Left lung (tissue), 10 donors: Measurements from ENCODE around the gene COL25A1. TPM values are rescaled to one million over a fixed set of nuclear protein-coding genes. Genes with fewer than 3 reads are reported as not detected.

Experiments used
- ATAC-seq: fragments of 200-7000 bp; cut with Tn5 transposase; one replicate; pipeline ENCODE4 v1.9.1; 2020; ENCODE audit warnings: moderate library complexity
- DNase-seq, 4 donors: peaks; one replicate each; pipeline ENCODE4 v3.0.0-alpha.2; 2013 to 2020
- H3K27ac ChIP-seq, 2 donors: fragments of 200-600 bp; sonication (generic) in 1 of 2; one replicate each; pipeline versions ENCODE4 v1.5.0 to v1.8.0; 2020 to 2021
- H3K27me3 ChIP-seq, 2 donors: fragments of 200-600 bp; sonication (generic) in 1 of 2; one replicate each; pipeline versions ENCODE4 v1.5.0 to v1.8.0; 2020 to 2021
- H3K36me3 ChIP-seq, 2 donors: fragments of 200-600 bp; sonication (generic) in 1 of 2; one replicate each; pipeline versions ENCODE4 v1.5.0 to v1.8.0; 2020 to 2021
- H3K4me1 ChIP-seq, 2 donors: fragments of 200-600 bp; one replicate each; pipeline ENCODE4 v1.8.0; 2021
- H3K4me3 ChIP-seq, 2 donors: fragments of 200-600 bp; sonication (generic) in 1 of 2; one replicate each; pipeline versions ENCODE4 v1.5.0 to v1.8.0; 2020 to 2021; ENCODE audit warnings: mild to moderate bottlenecking in 1 of 2
- H3K9me3 ChIP-seq, 2 donors: fragments of 200-600 bp; sonication (generic) in 1 of 2; one replicate each; pipeline versions ENCODE4 v1.5.0 to v1.8.0; 2020 to 2021
- CTCF ChIP-seq, 2 donors: fragments of 200-600 bp; sonication (generic) in 1 of 2; IDR thresholded peaks; one replicate each; pipeline versions ENCODE4 v1.5.0 to v1.8.0; 2021; ENCODE audit warnings: antibody characterized with exemption in 2 of 2
- intact Hi-C, 2 donors: fragments of 100-400 bp; cut with DNase I; formaldehyde crosslinking; loops; one replicate each; pipeline versions ENCODE4 v1.11.2 to v1.14.2; 2022
- polyA plus RNA-seq, 6 donors: library from polyadenylated mRNA; unstranded; fragments of 120-200 nt; gene quantifications; one replicate each; pipeline ENCODE4 v1.2.1, GENCODE V29; 2013; ENCODE audit not compliant: insufficient read length in 6 of 6
- total RNA-seq, 2 donors: library from RNA; stranded (reverse); fragmentation: NEBNext Ultra II Directional; extraction: Animal tissue kit (Norgen Biotek cat#: 25700); gene quantifications; one replicate each; pipeline ENCODE4 v1.2.1, GENCODE V29; 2021
- donor health status: DM: no; HTN: yes; CAD: no.
- donor health status: DM: no; HTN: no; CAD: no.

COL25A1 gene
- total and polyA plus RNA-seq, 8 donors, result 0.13 to 1.8 (median 1.4) TPM

DNA sequence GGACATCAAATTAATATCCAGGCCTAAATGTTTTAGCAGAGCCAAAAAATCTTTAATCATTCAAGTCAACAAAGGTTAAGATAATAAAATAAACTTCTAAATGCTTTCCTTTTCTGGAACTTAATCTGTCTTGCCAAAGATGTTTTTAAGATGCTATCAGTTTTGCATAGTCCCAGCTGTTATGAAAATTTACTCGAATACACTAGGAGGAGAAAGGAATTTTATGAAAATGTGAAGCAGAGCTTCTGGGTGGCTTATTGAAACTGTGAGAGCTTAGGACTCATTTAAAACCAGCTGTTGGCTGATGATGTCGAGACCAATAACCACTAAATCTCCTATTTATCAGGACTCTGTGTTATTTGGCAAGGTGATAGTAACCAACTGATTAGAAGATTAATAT, 337.4 kb downstream of the COL25A1 start:
- Histone ChIP-seq H3K4me1 (no peaks in the 10 kb centered on the region), H3K9me3 (no peaks in the 10 kb centered on the region), H3K36me3 (no peaks in the 10 kb centered on the region), H3K27ac (no peak overlapping the region), H3K4me3 (no peak overlapping the region), H3K27me3 (no peaks in the 10 kb centered on the region)
- TF ChIP-seq CTCF (IDR thresholded peaks at IDR 0.05), result no peak
- intact Hi-C loops, result no loop called here
- ATAC-seq (no peak), DNase-seq (peak in 2 of 4 donors; percentile 56 to 67)

DNA sequence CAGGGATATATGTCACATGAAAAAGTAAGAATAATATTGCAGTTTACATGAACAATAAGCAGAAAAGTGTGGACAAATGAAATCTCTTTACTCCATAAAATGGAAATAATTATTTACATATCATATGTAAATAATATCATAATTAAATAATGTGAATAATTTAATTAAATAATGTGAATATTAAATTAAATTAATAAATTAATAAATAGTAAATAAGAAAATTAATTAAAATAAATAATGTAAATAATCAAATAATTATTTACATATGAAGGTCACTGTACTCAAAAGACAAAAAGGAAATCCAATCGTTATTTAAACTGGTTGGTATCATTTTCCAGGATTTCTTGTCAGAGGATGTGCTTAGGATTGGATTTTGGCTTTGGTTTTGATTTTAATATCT, 338.5 kb downstream of the COL25A1 start:
- no peak for TF ChIP-seq CTCF (IDR thresholded peaks at IDR 0.05)
- no peak overlapping the region for H3K4me3 ChIP-seq
- intact Hi-C loops, result no loop called here
- no peaks in the 10 kb centered on the region for H3K27me3 ChIP-seq
- no peaks in the 10 kb centered on the region for H3K4me1 ChIP-seq
- H3K9me3 ChIP-seq, result no peaks in the 10 kb centered on the region
- H3K36me3 ChIP-seq, result no peaks in the 10 kb centered on the region
- no peak for ATAC-seq
- no peak for DNase-seq
- H3K27ac ChIP-seq, result no peak overlapping the region

- Histone ChIP-seq H3K4me1 (no peaks in the 10 kb centered on the region), H3K27me3 (no peaks in the 10 kb centered on the region), H3K36me3 (no peaks in the 10 kb centered on the region), H3K9me3 (no peaks in the 10 kb centered on the region), H3K27ac (no peak overlapping the region), H3K4me3 (no peak overlapping the region)
- intact Hi-C loops, result no loop called here
- ATAC-seq (no peak), DNase-seq (no peak)
- no peak for TF ChIP-seq CTCF (IDR thresholded peaks at IDR 0.05)
Measured at GRCh38 chr4:108959491-108959890, 343.0 kb downstream of the COL25A1 start.

- H3K36me3 ChIP-seq, result no peaks in the 10 kb centered on the region
- no peak overlapping the region for H3K4me3 ChIP-seq
- DNase-seq (no peak), ATAC-seq (no peak)
- no peak for TF ChIP-seq CTCF (IDR thresholded peaks at IDR 0.05)
- no peaks in the 10 kb centered on the region for H3K4me1 ChIP-seq
- intact Hi-C loops, result no loop called here
- no peaks in the 10 kb centered on the region for H3K9me3 ChIP-seq
- H3K27me3 ChIP-seq, result no peaks in the 10 kb centered on the region
- no peak overlapping the region for H3K27ac ChIP-seq
Measured at GRCh38 chr4:108954880-108955279, 347.6 kb downstream of the COL25A1 start.

DNA sequence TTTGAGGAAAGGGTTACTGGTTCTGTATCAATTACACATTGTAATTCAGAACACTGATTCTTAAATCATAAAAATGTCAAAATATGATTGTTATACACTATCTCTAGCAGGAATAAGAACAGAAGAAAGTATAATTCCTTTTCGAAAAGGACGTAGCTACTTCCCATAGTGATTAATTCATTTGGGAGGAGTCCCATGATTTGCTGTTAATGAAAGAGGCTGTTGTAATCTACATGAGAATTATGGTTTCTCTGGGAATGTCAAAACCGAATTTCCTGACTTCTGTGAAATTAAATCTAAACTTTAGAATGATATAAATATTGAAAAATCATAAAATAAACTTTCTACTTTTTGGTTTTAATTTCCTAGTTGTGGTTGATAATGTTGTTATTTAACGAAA, 348.5 kb downstream of the COL25A1 start:
- no peak overlapping the region for H3K27ac ChIP-seq
- no peaks in the 10 kb centered on the region for H3K27me3 ChIP-seq
- no peaks in the 10 kb centered on the region for H3K4me1 ChIP-seq
- no peak for ATAC-seq
- H3K36me3 ChIP-seq, result no peaks in the 10 kb centered on the region
- intact Hi-C loops, result no loop called here
- no peaks in the 10 kb centered on the region for H3K9me3 ChIP-seq
- no peak overlapping the region for H3K4me3 ChIP-seq
- TF ChIP-seq CTCF (IDR thresholded peaks at IDR 0.05), result no peak
- no peak for DNase-seq
